AG04449 (cell line): ENCODE data around the gene TMEM101.
"Not testable (repeated sequence)": the region's sequence is repeated elsewhere in the genome, so short reads cannot be mapped to it uniquely, and the experiment has no call there.

Source experiments
- CTCF ChIA-PET: fragments of 350-600 bp; formaldehyde crosslinking; extraction: SDS; loops from one replicate; lab custom pipeline; 2021; ENCODE audit warnings: antibody characterized with exemption; lab: Yijun Ruan, JAX
- POLR2A ChIA-PET: fragments of 400-600, 350-600 bp; formaldehyde crosslinking; extraction: SDS; loops from one replicate; lab custom pipeline; 2020; ENCODE audit warnings: antibody characterized with exemption, inconsistent platforms; lab: Yijun Ruan, JAX
- DNase-seq: peaks from one replicate; pipeline ENCODE4 v3.0.0-alpha.2; 2010; ENCODE audit warnings: low read depth, low spot score
- H3K4me3 ChIP-seq: 2 replicates; pipeline ENCODE4 v1.5.1; 2011; ENCODE audit warnings: low read depth, mild to moderate bottlenecking, control low read depth, low read length
- CTCF ChIP-seq: IDR thresholded peaks from one replicate; pipeline ENCODE4 v1.5.1; 2011; ENCODE audit warnings: mild to moderate bottlenecking, moderate library complexity, low read length, control low read depth, inconsistent platforms; ENCODE audit not compliant: insufficient read depth; ENCODE audit errors: missing control alignments

The TMEM101 gene

GRCh38 chr17:43999024-43999423, 15.7 kb downstream of the TMEM101 start:
- POLR2A ChIA-PET, result interaction anchor here (0.5 to 0.7 kb wide), 2 partner anchors 171 to 199 kb away, joined by 3 to 4 read pairs; no protein-coding TSS in a partner anchor
- TF ChIP-seq CTCF, result no peak

GRCh38 chr17:43998552-43998951, 16.2 kb downstream of the TMEM101 start:
- ChIA-PET POLR2A (interaction anchor here (0.5 to 0.9 kb wide), 3 partner anchors 9 to 200 kb away, joined by 3 read pairs; no protein-coding TSS in a partner anchor), CTCF (interaction anchor here (0.9 to 12.4 kb wide), 7 partner anchors 13 to 170 kb away, joined by 4 to 320 read pairs (median 66); partner anchors contain the start of genes CD300LG, MPP2 and PPY)
- no peak for DNase-seq
- TF ChIP-seq CTCF, result no peak
- H3K4me3 ChIP-seq, result no peak overlapping the region

More at GRCh38 chr17:43999024-43999423, 15.7 kb downstream of the TMEM101 start:
- CTCF ChIA-PET, result interaction anchor here (0.9 to 12.4 kb wide), 7 partner anchors 10 to 170 kb away, joined by 4 to 320 read pairs (median 66); partner anchors contain the start of genes MPP2 and PPY
- DNase-seq, result no peak
- H3K4me3 ChIP-seq, result no peak overlapping the region

- CTCF ChIA-PET, result interaction anchor here (1.0 to 12.4 kb wide), 9 partner anchors 12 to 151 kb away, joined by 3 to 320 read pairs (median 5); partner anchors contain the start of genes CD300LG, MPP2 and PPY
- H3K4me3 ChIP-seq, DNase-seq, POLR2A ChIA-PET: not testable (repeated sequence)
Measured at GRCh38 chr17:43997180-43997579, 17.6 kb downstream of the TMEM101 start.

- TF ChIP-seq CTCF, result no peak
- no peak overlapping the region for H3K4me3 ChIP-seq
- DNase-seq, result no peak
- POLR2A ChIA-PET, result no interaction called here
- CTCF ChIA-PET, result interaction anchor here (0.6 to 12.4 kb wide), 19 partner anchors 10 to 165 kb away, joined by 3 to 320 read pairs (median 3); partner anchors contain the start of genes MPP2, PPY and TMEM101
Measured at GRCh38 chr17:43995150-43995471, 19.7 kb downstream of the TMEM101 start.

- POLR2A ChIA-PET, result no interaction called here
- no peak for DNase-seq
- H3K4me3 ChIP-seq, result peak overlapping the region; percentile 50
- TF ChIP-seq CTCF, result peak; percentile 85
- CTCF ChIA-PET, result interaction anchor here (0.8 to 12.4 kb wide), 19 partner anchors 8 to 116 kb away, joined by 3 to 320 read pairs (median 5); partner anchors contain the start of genes MPP2, PPY and TMEM101
Measured at GRCh38 chr17:43994272-43995149, 20.3 kb downstream of the TMEM101 start.

- no peak overlapping the region for H3K4me3 ChIP-seq
- TF ChIP-seq CTCF, result no peak
- ChIA-PET CTCF (interaction anchor here (1.0 to 9.7 kb wide), 4 partner anchors 10 to 83 kb away, joined by 3 to 66 read pairs (median 4); partner anchors contain the start of gene MPP2), POLR2A (no interaction called here)
- DNase-seq, result no peak
Measured at GRCh38 chr17:43992641-43993040, 22.1 kb downstream of the TMEM101 start.
